WTC11 (cell line): Measurements from ENCODE around the gene UNC93B1. TPM values are rescaled to one million over a fixed set of nuclear protein-coding genes. Genes with fewer than 3 reads are reported as not detected.

Source experiments
- ATAC-seq: fragments of 200-7000 bp; cut with Tn5 transposase; 2 replicates; pipeline ENCODE4 v1.10.0; 2021; ENCODE audit warnings: mild to moderate bottlenecking, moderate library complexity
- CTCF ChIA-PET: fragments of 300-600 bp; sonication (Branson Sonifier 250); formaldehyde crosslinking; loops from one replicate; lab custom pipeline; 2021; ENCODE audit warnings: antibody characterized with exemption; lab: Charles Lee
- POLR2A ChIA-PET: fragments of 350-600 bp; sonication (Branson Sonifier 250); formaldehyde crosslinking; loops from one replicate; lab custom pipeline; 2021; ENCODE audit warnings: antibody characterized with exemption; lab: Charles Lee
- DNase-seq: peaks from one replicate; pipeline ENCODE4 v3.0.0; 2021; ENCODE audit warnings: low spot score
- H3K27ac Mint-ChIP-seq: 2 replicates; pipeline ENCODE4 v1.8.0; 2021; ENCODE audit warnings: mixed read lengths
- H3K27me3 Mint-ChIP-seq: 2 replicates; pipeline ENCODE4 v1.8.0; 2021; ENCODE audit warnings: low read depth, mild to moderate bottlenecking, moderate library complexity, mixed read lengths
- H3K36me3 Mint-ChIP-seq: 2 replicates; pipeline ENCODE4 v1.8.0; 2021; ENCODE audit warnings: mixed read lengths
- H3K4me1 Mint-ChIP-seq: 2 replicates; pipeline ENCODE4 v1.8.0; 2022; ENCODE audit warnings: mixed read lengths
- H3K4me3 Mint-ChIP-seq: 2 replicates; pipeline ENCODE4 v1.8.0; 2021; ENCODE audit warnings: mild to moderate bottlenecking, moderate library complexity, mixed read lengths
- H3K9me3 Mint-ChIP-seq: 2 replicates; pipeline ENCODE4 v1.8.0; 2021; ENCODE audit warnings: mixed read lengths
- FOXJ3 ChIP-seq: sonication (generic); formaldehyde crosslinking; IDR thresholded peaks from 2 replicates; pipeline ENCODE4 v1.9.0; 2021; ENCODE audit warnings: missing genetic modification reagents, mild to moderate bottlenecking, borderline replicate concordance
- FOXP1 ChIP-seq: sonication (generic); formaldehyde crosslinking; IDR thresholded peaks from 2 replicates; pipeline ENCODE4 v1.8.0; 2022; ENCODE audit warnings: missing genetic modification reagents, mild to moderate bottlenecking, moderate library complexity, borderline replicate concordance
- GRHL2 ChIP-seq: fragments of 250-450 bp; sonication (Bioruptor Pico); IDR thresholded peaks from 2 replicates; pipeline ENCODE4 v1.8.0; 2022; ENCODE audit warnings: mild to moderate bottlenecking, moderate library complexity; ENCODE audit not compliant: insufficient replicate concordance, severe bottlenecking
- GTF2I ChIP-seq: fragments of 250-450 bp; sonication (Bioruptor Pico); conservative IDR thresholded peaks from 2 replicates; pipeline ENCODE4 v1.4.0; 2021; ENCODE audit warnings: mild to moderate bottlenecking
- NFYB ChIP-seq: sonication (generic); formaldehyde crosslinking; conservative IDR thresholded peaks from 2 replicates; pipeline ENCODE4 v1.8.0; 2022; ENCODE audit warnings: low read depth, missing genetic modification reagents
- SMAD3 ChIP-seq: sonication (generic); formaldehyde crosslinking; IDR thresholded peaks from 2 replicates; pipeline ENCODE4 v1.8.0; 2022; ENCODE audit warnings: missing genetic modification reagents, mild to moderate bottlenecking, borderline replicate concordance
- ZNF121 ChIP-seq: sonication (generic); formaldehyde crosslinking; IDR thresholded peaks from 2 replicates; pipeline ENCODE4 v1.8.0; 2023; ENCODE audit warnings: missing genetic modification reagents
- ZNF317 ChIP-seq: sonication (generic); formaldehyde crosslinking; IDR thresholded peaks from 2 replicates; pipeline ENCODE4 v1.8.1; 2023; ENCODE audit warnings: low read depth, mild to moderate bottlenecking, moderate library complexity, missing genetic modification reagents, borderline replicate concordance
- total RNA-seq: library from RNA; stranded (reverse); gene quantifications from 3 replicates; pipeline ENCODE4 v1.2.3, GENCODE V29; 2021
- TF ChIP-seq, protein P1 (sequence below): sonication (generic); formaldehyde crosslinking; IDR thresholded peaks from 2 replicates; pipeline ENCODE4 v1.8.0; 2023; ENCODE audit warnings: missing genetic modification reagents
- TF ChIP-seq, protein P2 (sequence below): sonication (generic); formaldehyde crosslinking; IDR thresholded peaks from 2 replicates; pipeline ENCODE4 v1.8.1; 2023; ENCODE audit warnings: mild to moderate bottlenecking, moderate library complexity, missing genetic modification reagents
- TF ChIP-seq, protein P3 (sequence below): sonication (generic); formaldehyde crosslinking; IDR thresholded peaks from 2 replicates; pipeline ENCODE4 v1.8.0; 2022; ENCODE audit warnings: mild to moderate bottlenecking, missing genetic modification reagents
- TF ChIP-seq, protein P4 (sequence below): sonication (generic); formaldehyde crosslinking; IDR thresholded peaks from 2 replicates; pipeline ENCODE4 v1.8.0; 2022; ENCODE audit warnings: mild to moderate bottlenecking, missing genetic modification reagents
- TF ChIP-seq, protein P5 (sequence below): sonication (generic); formaldehyde crosslinking; IDR thresholded peaks from 2 replicates; pipeline ENCODE4 v1.8.1; 2023; ENCODE audit warnings: mild to moderate bottlenecking, missing genetic modification reagents, moderate library complexity

UNC93B1 gene
- total RNA-seq, 1 experiment from 2014 or later: 27.9 TPM

DNA sequence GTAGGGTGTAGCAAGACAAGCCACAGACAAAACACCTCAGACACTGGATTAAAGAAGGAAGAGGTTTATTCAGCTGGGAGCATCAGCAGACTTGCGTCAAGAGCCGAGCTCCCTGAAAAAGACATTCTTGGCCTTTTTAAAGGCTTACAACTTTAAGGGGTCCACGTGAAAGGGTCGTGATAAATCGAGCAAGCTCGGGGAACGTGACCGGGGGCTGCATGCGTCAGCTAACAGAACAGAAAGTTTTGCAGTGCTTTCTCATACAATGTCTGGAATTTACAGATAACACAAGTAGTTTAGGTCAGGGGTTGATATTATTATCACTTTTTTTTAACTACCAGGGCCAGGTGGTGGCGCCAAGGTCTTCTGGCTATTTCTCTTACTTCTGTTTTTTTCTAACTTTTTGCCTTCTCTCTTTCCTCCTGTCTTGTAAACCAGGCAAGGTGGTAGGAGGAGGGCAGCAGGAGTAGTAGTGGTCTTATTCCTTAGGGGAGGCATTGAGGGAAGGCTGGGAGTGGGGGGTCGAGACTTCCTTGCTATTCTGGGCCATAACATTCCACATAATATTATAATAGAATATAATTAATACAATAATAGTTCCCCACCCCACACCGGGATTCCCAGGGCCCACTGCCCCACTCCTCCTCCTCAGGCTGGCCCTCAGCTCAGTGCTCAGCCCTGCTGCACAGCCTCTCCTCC is 5.6 kb upstream of the UNC93B1 start:
- no peak overlapping the region for H3K4me3 Mint-ChIP-seq
- POLR2A ChIA-PET: no interaction called here
- ATAC-seq (no peak), DNase-seq (no peak)
- TF ChIP-seq, protein P1, sequence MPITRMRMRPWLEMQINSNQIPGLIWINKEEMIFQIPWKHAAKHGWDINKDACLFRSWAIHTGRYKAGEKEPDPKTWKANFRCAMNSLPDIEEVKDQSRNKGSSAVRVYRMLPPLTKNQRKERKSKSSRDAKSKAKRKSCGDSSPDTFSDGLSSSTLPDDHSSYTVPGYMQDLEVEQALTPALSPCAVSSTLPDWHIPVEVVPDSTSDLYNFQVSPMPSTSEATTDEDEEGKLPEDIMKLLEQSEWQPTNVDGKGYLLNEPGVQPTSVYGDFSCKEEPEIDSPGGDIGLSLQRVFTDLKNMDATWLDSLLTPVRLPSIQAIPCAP: no peak
- no peaks in the 10 kb centered on the region for H3K9me3 Mint-ChIP-seq
- H3K36me3 Mint-ChIP-seq: no peaks in the 10 kb centered on the region
- CTCF ChIA-PET: interaction anchor here (0.7 to 2.7 kb wide), 11 partner anchors 10 to 199 kb away, joined by 3 to 12 read pairs (median 4); partner anchors contain the start of gene TCIRG1
- H3K27me3 Mint-ChIP-seq: no peaks in the 10 kb centered on the region; the same call in 1 of the 2 replicates
- H3K27ac Mint-ChIP-seq: no peak overlapping the region
- H3K4me1 Mint-ChIP-seq: peaks cover 26% of the 10 kb centered on the region

DNA sequence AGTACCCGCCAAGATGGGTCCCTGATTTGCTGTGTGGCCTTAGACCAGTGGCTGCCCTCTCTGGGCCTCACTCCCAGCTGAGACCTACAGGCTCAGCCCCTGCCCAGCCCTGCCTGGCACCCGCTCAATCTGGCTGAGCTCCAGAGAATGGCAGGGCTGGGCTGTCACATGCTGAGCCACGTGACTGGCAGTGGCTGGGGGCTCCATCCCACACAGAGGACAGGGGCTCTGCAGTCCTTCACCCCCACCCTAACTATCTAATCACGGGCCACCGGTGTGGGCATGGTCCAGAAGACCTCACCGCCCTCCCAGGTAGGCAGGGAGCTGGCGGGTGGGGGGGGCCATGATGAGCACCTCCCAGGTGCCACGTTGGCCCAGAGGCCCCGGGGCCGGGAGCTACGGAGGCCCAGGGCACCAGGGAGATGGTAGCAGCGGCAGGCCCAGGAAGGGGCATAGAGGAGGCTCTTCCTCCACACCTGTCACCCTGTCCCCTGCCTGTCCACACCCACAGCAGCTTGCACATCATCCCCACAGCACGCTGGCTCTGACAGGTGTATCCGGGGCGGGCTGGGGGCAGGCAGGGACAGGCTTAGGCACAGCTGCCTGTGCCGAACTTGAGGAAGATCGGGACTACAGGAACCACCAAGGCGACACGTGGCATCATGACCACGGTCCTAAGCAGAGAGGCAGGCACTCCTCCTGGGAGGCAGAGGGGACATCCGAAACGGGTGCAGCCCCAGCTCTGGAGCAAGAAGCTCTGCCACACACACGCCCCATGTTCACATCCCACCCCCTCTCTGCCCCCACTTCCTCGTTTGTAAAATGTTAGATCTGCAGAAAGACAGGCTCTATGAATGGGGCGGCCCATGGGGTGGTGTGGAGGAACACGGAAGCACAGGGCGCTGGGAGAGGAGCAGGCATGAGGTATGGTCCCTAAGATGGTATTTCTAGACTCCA is 4.8 kb upstream of the UNC93B1 start:
- POLR2A ChIA-PET: no interaction called here
- CTCF ChIA-PET: interaction anchor here (1.2 to 2.7 kb wide), 5 partner anchors 13 to 41 kb away, joined by 3 to 12 read pairs (median 3); no protein-coding TSS in a partner anchor
- Mint-ChIP-seq H3K4me3 (no peak overlapping the region), H3K4me1 (peaks cover 31% of the 10 kb centered on the region), H3K27ac (no peak overlapping the region), H3K9me3 (no peaks in the 10 kb centered on the region), H3K27me3 (no peaks in the 10 kb centered on the region; the same call in 1 of the 2 replicates), H3K36me3 (no peaks in the 10 kb centered on the region)
- no peak for DNase-seq
- ATAC-seq: no peak
- TF ChIP-seq, protein P2, sequence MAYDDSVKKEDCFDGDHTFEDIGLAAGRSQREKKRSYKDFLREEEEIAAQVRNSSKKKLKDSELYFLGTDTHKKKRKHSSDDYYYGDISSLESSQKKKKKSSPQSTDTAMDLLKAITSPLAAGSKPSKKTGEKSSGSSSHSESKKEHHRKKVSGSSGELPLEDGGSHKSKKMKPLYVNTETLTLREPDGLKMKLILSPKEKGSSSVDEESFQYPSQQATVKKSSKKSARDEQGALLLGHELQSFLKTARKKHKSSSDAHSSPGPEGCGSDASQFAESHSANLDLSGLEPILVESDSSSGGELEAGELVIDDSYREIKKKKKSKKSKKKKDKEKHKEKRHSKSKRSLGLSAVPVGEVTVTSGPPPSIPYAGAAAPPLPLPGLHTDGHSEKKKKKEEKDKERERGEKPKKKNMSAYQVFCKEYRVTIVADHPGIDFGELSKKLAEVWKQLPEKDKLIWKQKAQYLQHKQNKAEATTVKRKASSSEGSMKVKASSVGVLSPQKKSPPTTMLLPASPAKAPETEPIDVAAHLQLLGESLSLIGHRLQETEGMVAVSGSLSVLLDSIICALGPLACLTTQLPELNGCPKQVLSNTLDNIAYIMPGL: no peak
- TF ChIP-seq NFYB (CRISPR knock-in tag) (no peak), ZNF121 (CRISPR knock-in tag) (no peak), GTF2I (CRISPR knock-in tag) (no peak), GRHL2 (no peak), FOXJ3 (CRISPR knock-in tag) (no peak), ZNF317 (no peak), FOXP1 (CRISPR knock-in tag) (no peak), SMAD3 (no peak)
- TF ChIP-seq, protein P3, sequence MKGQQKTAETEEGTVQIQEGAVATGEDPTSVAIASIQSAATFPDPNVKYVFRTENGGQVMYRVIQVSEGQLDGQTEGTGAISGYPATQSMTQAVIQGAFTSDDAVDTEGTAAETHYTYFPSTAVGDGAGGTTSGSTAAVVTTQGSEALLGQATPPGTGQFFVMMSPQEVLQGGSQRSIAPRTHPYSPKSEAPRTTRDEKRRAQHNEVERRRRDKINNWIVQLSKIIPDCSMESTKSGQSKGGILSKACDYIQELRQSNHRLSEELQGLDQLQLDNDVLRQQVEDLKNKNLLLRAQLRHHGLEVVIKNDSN (CRISPR knock-in tag): no peak
- TF ChIP-seq, protein P4, sequence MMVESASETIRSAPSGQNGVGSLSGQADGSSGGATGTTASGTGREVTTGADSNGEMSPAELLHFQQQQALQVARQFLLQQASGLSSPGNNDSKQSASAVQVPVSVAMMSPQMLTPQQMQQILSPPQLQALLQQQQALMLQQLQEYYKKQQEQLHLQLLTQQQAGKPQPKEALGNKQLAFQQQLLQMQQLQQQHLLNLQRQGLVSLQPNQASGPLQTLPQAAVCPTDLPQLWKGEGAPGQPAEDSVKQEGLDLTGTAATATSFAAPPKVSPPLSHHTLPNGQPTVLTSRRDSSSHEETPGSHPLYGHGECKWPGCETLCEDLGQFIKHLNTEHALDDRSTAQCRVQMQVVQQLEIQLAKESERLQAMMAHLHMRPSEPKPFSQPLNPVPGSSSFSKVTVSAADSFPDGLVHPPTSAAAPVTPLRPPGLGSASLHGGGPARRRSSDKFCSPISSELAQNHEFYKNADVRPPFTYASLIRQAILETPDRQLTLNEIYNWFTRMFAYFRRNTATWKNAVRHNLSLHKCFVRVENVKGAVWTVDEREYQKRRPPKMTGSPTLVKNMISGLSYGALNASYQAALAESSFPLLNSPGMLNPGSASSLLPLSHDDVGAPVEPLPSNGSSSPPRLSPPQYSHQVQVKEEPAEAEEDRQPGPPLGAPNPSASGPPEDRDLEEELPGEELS (CRISPR knock-in tag): no peak

DNA sequence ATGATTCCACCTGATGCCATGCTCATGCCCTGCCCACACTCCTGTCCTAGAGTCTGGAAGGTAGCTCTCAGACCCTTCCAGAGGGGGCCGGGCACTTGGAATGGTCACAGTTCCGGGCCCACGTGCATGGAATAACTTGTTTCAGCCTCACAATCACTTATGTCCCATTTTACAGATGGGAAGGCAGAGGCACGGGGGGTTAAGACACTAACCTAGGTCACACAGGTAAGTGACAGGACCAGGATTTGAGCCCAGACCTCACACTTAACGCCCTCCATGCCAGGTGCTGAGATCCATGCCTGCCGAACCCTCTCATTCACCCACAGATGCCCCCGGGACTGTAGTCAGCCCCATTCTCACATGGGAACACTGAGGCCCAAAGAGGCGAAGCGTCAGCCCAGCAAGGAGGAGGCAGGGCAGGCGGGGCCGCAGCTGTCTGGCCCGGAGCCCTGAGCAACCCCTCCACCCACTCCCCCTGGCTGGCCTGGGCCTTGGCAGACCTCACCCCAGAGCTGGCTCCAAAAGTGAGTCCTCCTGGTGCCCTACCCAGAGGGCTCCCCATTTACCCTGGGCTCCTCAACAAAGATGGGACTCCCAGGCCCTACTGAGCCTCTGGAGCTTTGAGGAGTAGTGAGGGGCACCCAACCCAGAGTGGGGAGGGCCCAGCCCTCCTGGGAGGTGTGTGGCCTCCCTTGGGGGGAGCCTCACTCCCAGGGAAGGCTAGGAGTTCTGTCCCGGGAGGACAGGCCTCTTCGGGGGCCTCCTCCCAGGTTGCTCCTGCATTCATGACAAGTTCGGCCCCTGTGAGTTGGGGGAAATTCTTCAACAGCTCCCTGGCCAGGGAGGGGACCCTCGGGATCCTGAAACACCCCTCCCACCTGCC is 3.8 kb upstream of the UNC93B1 start:
- no peaks in the 10 kb centered on the region; the same call in 1 of the 2 replicates for H3K27me3 Mint-ChIP-seq
- ChIA-PET POLR2A (no interaction called here), CTCF (interaction anchor here (0.6 to 2.7 kb wide), 2 partner anchors 14 to 626 kb away, joined by 3 to 12 read pairs; no protein-coding TSS in a partner anchor)
- H3K4me3 Mint-ChIP-seq: no peak overlapping the region
- H3K4me1 Mint-ChIP-seq: peaks cover 35% of the 10 kb centered on the region
- TF ChIP-seq, protein P5, sequence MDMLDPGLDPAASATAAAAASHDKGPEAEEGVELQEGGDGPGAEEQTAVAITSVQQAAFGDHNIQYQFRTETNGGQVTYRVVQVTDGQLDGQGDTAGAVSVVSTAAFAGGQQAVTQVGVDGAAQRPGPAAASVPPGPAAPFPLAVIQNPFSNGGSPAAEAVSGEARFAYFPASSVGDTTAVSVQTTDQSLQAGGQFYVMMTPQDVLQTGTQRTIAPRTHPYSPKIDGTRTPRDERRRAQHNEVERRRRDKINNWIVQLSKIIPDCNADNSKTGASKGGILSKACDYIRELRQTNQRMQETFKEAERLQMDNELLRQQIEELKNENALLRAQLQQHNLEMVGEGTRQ: no peak
- DNase-seq: no peak
- ATAC-seq: no peak
- H3K9me3 Mint-ChIP-seq: no peaks in the 10 kb centered on the region
- no peak overlapping the region for H3K27ac Mint-ChIP-seq
- no peaks in the 10 kb centered on the region for H3K36me3 Mint-ChIP-seq
